Esophagus mucosa (tissue), 1 donor: Measurements from ENCODE around the gene CNIH4. TPM values are rescaled to one million over a fixed set of nuclear protein-coding genes. Genes with fewer than 3 reads are reported as not detected.
A peak's percentile ranks its signal among the peaks of the same experiment; 100 is the strongest.
"Not testable (repeated sequence)": the region's sequence is repeated elsewhere in the genome, so short reads cannot be mapped to it uniquely, and the experiment has no call there.

Experiments used
- ATAC-seq: fragments of 200-7000 bp; cut with Tn5 transposase; one replicate; pipeline ENCODE4 v1.9.1; 2020
- total RNA-seq: library from RNA; stranded (reverse); gene quantifications from one replicate; pipeline ENCODE4 v1.2.4, GENCODE V29; 2023
- donor health status: DM: yes; HTN: yes; CAD: no.

The CNIH4 gene
- total RNA-seq, 1 donor from 2014 or later, result 59.4 TPM

- no peak for ATAC-seq
Observed at GRCh38 chr1:224402472-224403036, 45.9 kb downstream of the CNIH4 start.

- no peak for ATAC-seq
Observed at GRCh38 chr1:224404916-224405603, 48.4 kb downstream of the CNIH4 start.

GRCh38 chr1:224405604-224405970, 48.9 kb downstream of the CNIH4 start:
- no peak for ATAC-seq

- no peak for ATAC-seq
Observed at GRCh38 chr1:224406216-224406615, 49.5 kb downstream of the CNIH4 start.

GRCh38 chr1:224407571-224408293, 51.1 kb downstream of the CNIH4 start:
- ATAC-seq, result peak; percentile 32

GRCh38 chr1:224408294-224408590, 51.6 kb downstream of the CNIH4 start:
- ATAC-seq, result no peak

GRCh38 chr1:224411766-224412165, 55.1 kb downstream of the CNIH4 start:
- ATAC-seq, result no peak

GRCh38 chr1:224420106-224420505, 63.4 kb downstream of the CNIH4 start:
- no peak for ATAC-seq

GRCh38 chr1:224425279-224425884, 68.7 kb downstream of the CNIH4 start:
- no peak for ATAC-seq

GRCh38 chr1:224426869-224427268, 70.2 kb downstream of the CNIH4 start:
- ATAC-seq, result not testable (repeated sequence)

GRCh38 chr1:224427346-224427745, 70.7 kb downstream of the CNIH4 start:
- no peak for ATAC-seq

GRCh38 chr1:224428713-224429112, 72.0 kb downstream of the CNIH4 start:
- ATAC-seq, result not testable (repeated sequence)

Other genes starting within 250 kb of the CNIH4 start
- 23.7 TPM for gene FBXO28, start 242.8 kb upstream of the CNIH4 start, total RNA-seq
- gene DEGS1, start 173.6 kb upstream of the CNIH4 start, total RNA-seq, result 31.3 TPM
- 15.7 TPM for gene NVL, start 26.7 kb upstream of the CNIH4 start, total RNA-seq
- 52.9 TPM for gene WDR26, start 77.9 kb downstream of the CNIH4 start, total RNA-seq